CD4-positive, CD25-positive, alpha-beta regulatory T cell (primary cell): ENCODE measurements around the gene GSPT1. TPM values are rescaled to one million over a fixed set of nuclear protein-coding genes. Genes with fewer than 3 reads are reported as not detected.
"Not testable (repeated sequence)": the region's sequence is repeated elsewhere in the genome, so short reads cannot be mapped to it uniquely, and the experiment has no call there.

Source experiments
- ATAC-seq, 2 donors: fragments of 150-1000 bp; cut with Tn5 transposase; one replicate each; pipeline ENCODE4 v1.10.0; 2021; ENCODE audit warnings: low read depth in 2 of 2, moderate number of reproducible peaks in 2 of 2, moderate library complexity in 1 of 2
- DNase-seq, 3 donors: peaks; one replicate each; pipeline versions ENCODE4 v3.0.0 to v3.0.0-alpha.2; 2012 to 2022; ENCODE audit warnings: mixed read lengths in 1 of 3
- H3K27ac ChIP-seq: one replicate; pipeline ENCODE4 v1.7.0; 2013; ENCODE audit warnings: mild to moderate bottlenecking, low read length; ENCODE audit not compliant: insufficient read depth, poor library complexity, severe bottlenecking
- H3K27me3 ChIP-seq: one replicate; pipeline ENCODE4 v1.7.0; 2013; ENCODE audit warnings: low read length; ENCODE audit not compliant: control insufficient read depth, insufficient read depth
- H3K36me3 ChIP-seq: one replicate; pipeline ENCODE4 v1.7.0; 2013; ENCODE audit warnings: mild to moderate bottlenecking, low read length, moderate library complexity; ENCODE audit not compliant: control insufficient read depth, insufficient read depth
- H3K4me1 ChIP-seq: 2 replicates; pipeline ENCODE4 v1.7.0; 2013; ENCODE audit warnings: mild to moderate bottlenecking, low read length; ENCODE audit not compliant: insufficient read depth, control insufficient read depth, poor library complexity, severe bottlenecking
- H3K4me3 ChIP-seq: one replicate; pipeline ENCODE4 v1.7.0; 2013; ENCODE audit warnings: low read depth, mild to moderate bottlenecking, low read length, moderate library complexity
- H3K9me3 ChIP-seq, 2 experiments: 1 replicate in 1 of 2; 2 replicates in 1 of 2; pipeline ENCODE4 v1.7.0; 2013; ENCODE audit warnings: low read length in 2 of 2, mild to moderate bottlenecking in 1 of 2, moderate library complexity in 1 of 2; ENCODE audit not compliant: control insufficient read depth in 2 of 2
- H3K27ac Mint-ChIP-seq, 3 donors: one replicate each; pipeline ENCODE4 v1.8.0; 2020 to 2022; ENCODE audit warnings: mild to moderate bottlenecking in 3 of 3, mixed read lengths in 3 of 3, moderate library complexity in 2 of 3
- H3K27me3 Mint-ChIP-seq: one replicate; pipeline ENCODE4 v1.8.0; 2022; ENCODE audit warnings: mild to moderate bottlenecking, mixed read lengths
- H3K36me3 Mint-ChIP-seq: one replicate; pipeline ENCODE4 v1.8.0; 2020; ENCODE audit warnings: mixed read lengths
- H3K4me1 Mint-ChIP-seq, 4 donors: one replicate each; pipeline ENCODE4 v1.8.0; 2020 to 2022; ENCODE audit warnings: mixed read lengths in 4 of 4, mild to moderate bottlenecking in 1 of 4
- H3K4me3 Mint-ChIP-seq, 4 donors: one replicate each; pipeline ENCODE4 v1.8.0; 2020 to 2022; ENCODE audit warnings: mild to moderate bottlenecking in 4 of 4, mixed read lengths in 4 of 4, moderate library complexity in 3 of 4
- H3K9me3 Mint-ChIP-seq, 7 donors: one replicate each; pipeline ENCODE4 v1.8.0; 2020 to 2022; ENCODE audit warnings: mixed read lengths in 7 of 7, mild to moderate bottlenecking in 3 of 7, moderate library complexity in 2 of 7
- polyA plus RNA-seq, 4 donors: library from polyadenylated mRNA; unstranded; fragments of 300-500 nt; fragmentation: Illumina TruSeq; gene quantifications; one replicate each; pipeline ENCODE4 v1.2.3, GENCODE V29; 2021
- total RNA-seq: library from RNA; stranded (reverse); gene quantifications from one replicate; pipeline ENCODE4 v1.2.3, GENCODE V29; 2022

The GSPT1 gene
- total and polyA plus RNA-seq, 5 donors from 2014 or later, result 93.2 to 177 (median 103) TPM

- H3K9me3 Mint-ChIP-seq, result no peaks in the 10 kb centered on the region
- peaks cover 0 to 2% (median 0%) of the 10 kb centered on the region in 4 donors for H3K4me1 Mint-ChIP-seq
- H3K27ac ChIP-seq, result no peak overlapping the region
- DNase-seq (no peak), ATAC-seq (no peak)
- H3K27me3 Mint-ChIP-seq, result peaks cover 23% of the 10 kb centered on the region
- H3K36me3 ChIP-seq, result no peaks in the 10 kb centered on the region
- no peaks in the 10 kb centered on the region for H3K9me3 ChIP-seq
- peak overlapping the region in 1 of 3 donors; percentile 63 for H3K27ac Mint-ChIP-seq
- no peak overlapping the region for H3K4me3 Mint-ChIP-seq
- peaks cover 4% of the 10 kb centered on the region for H3K36me3 Mint-ChIP-seq
- no peaks in the 10 kb centered on the region for H3K27me3 ChIP-seq
- H3K4me3 ChIP-seq, result no peak overlapping the region
- no peaks in the 10 kb centered on the region for H3K4me1 ChIP-seq
Measured at GRCh38 chr16:11955713-11956123, 40.0 kb upstream of the GSPT1 start.

GRCh38 chr16:11953576-11953975 lies 37.8 kb upstream of the GSPT1 start:
- H3K4me3 ChIP-seq, H3K27ac ChIP-seq, H3K4me3 Mint-ChIP-seq, H3K9me3 Mint-ChIP-seq, H3K27me3 ChIP-seq, DNase-seq, H3K36me3 Mint-ChIP-seq, ATAC-seq, H3K4me1 Mint-ChIP-seq, H3K27ac Mint-ChIP-seq, H3K36me3 ChIP-seq, H3K9me3 ChIP-seq, H3K4me1 ChIP-seq: not testable (repeated sequence)
- peaks cover 15% of the 10 kb centered on the region for H3K27me3 Mint-ChIP-seq

DNA sequence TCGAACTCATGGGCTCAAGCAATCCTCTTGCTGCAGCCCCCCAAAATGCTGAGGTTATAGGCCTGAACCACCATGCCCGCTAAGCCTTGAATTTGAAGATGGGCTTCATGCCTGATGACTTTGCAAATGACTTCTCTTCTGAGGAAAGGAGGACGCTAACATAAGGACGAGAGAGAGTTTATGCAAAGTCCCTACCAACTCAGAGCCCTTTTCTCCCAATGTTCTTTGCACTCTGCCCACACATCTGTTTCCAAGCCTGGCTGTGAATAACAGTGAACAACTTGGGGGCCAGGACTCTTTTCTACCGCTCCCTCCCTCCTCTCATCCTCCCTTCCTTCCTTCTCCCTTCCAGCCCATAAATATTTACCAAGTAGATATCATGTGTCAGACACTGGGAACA lies 34.6 kb upstream of the GSPT1 start:
- Mint-ChIP-seq H3K9me3 (no peaks in the 10 kb centered on the region), H3K36me3 (no peaks in the 10 kb centered on the region), H3K4me3 (peak overlapping the region in 1 of 4 donors; percentile 30), H3K4me1 (no peaks in the 10 kb centered on the region), H3K27ac (no peak overlapping the region), H3K27me3 (peaks cover 4% of the 10 kb centered on the region)
- no peak for ATAC-seq
- no peak overlapping the region for H3K27ac ChIP-seq
- H3K36me3 ChIP-seq, result no peaks in the 10 kb centered on the region
- no peaks in the 10 kb centered on the region for H3K4me1 ChIP-seq
- no peak overlapping the region for H3K4me3 ChIP-seq
- DNase-seq, result no peak
- H3K27me3 ChIP-seq, result no peaks in the 10 kb centered on the region
- no peaks in the 10 kb centered on the region for H3K9me3 ChIP-seq

GRCh38 chr16:11949527-11949926 lies 33.8 kb upstream of the GSPT1 start:
- H3K36me3 ChIP-seq, result no peaks in the 10 kb centered on the region
- H3K4me1 ChIP-seq, result no peaks in the 10 kb centered on the region
- no peak overlapping the region for H3K27ac ChIP-seq
- Mint-ChIP-seq H3K27me3 (peaks cover 4% of the 10 kb centered on the region), H3K4me3 (no peak overlapping the region), H3K27ac (no peak overlapping the region), H3K4me1 (no peaks in the 10 kb centered on the region), H3K9me3 (no peaks in the 10 kb centered on the region), H3K36me3 (no peaks in the 10 kb centered on the region)
- H3K4me3 ChIP-seq, result no peak overlapping the region
- H3K27me3 ChIP-seq, result no peaks in the 10 kb centered on the region
- no peaks in the 10 kb centered on the region for H3K9me3 ChIP-seq
- DNase-seq, result peak in 1 of 3 donors; percentile 39
- no peak for ATAC-seq

DNA sequence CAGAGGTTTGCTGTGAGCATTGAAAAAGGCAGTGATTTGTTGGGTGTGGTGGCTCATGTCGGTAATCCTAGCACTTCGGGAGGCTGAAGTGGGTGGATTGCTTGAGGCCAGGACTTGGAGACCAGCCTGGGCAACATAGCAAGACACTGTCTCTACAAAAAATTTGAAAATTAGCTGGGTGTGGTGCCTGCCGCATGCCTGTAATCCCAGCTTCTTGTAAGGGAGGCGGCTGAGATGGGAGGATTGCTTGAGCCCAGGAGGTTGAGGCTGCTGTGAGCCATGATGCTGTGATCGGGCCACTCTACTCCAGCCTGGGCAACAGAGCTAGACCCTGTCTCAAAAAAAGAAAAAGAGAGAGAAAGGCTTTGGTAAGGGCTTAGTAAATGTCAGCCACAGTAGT lies 33.1 kb upstream of the GSPT1 start:
- Mint-ChIP-seq H3K9me3 (no peaks in the 10 kb centered on the region), H3K36me3 (no peaks in the 10 kb centered on the region), H3K4me3 (no peak overlapping the region), H3K4me1 (no peaks in the 10 kb centered on the region), H3K27ac (no peak overlapping the region), H3K27me3 (peaks cover 4% of the 10 kb centered on the region)
- H3K4me1 ChIP-seq, result no peaks in the 10 kb centered on the region
- H3K27ac ChIP-seq, result no peak overlapping the region
- no peaks in the 10 kb centered on the region for H3K36me3 ChIP-seq
- H3K9me3 ChIP-seq, result no peaks in the 10 kb centered on the region
- H3K4me3 ChIP-seq, result no peak overlapping the region
- no peaks in the 10 kb centered on the region for H3K27me3 ChIP-seq
- DNase-seq (no peak), ATAC-seq (no peak)

- Histone ChIP-seq H3K27me3 (no peaks in the 10 kb centered on the region), H3K4me3 (no peak overlapping the region), H3K27ac (no peak overlapping the region), H3K36me3 (no peaks in the 10 kb centered on the region), H3K9me3 (no peaks in the 10 kb centered on the region), H3K4me1 (no peaks in the 10 kb centered on the region)
- H3K27ac Mint-ChIP-seq, result no peak overlapping the region
- no peaks in the 10 kb centered on the region for H3K4me1 Mint-ChIP-seq
- no peaks in the 10 kb centered on the region for H3K36me3 Mint-ChIP-seq
- H3K27me3 Mint-ChIP-seq, result peaks cover 4% of the 10 kb centered on the region
- no peaks in the 10 kb centered on the region for H3K9me3 Mint-ChIP-seq
- no peak for DNase-seq
- ATAC-seq, result no peak
- no peak overlapping the region for H3K4me3 Mint-ChIP-seq
Measured at GRCh38 chr16:11946433-11946832, 30.7 kb upstream of the GSPT1 start.

- H3K4me1 Mint-ChIP-seq, DNase-seq, H3K27ac Mint-ChIP-seq, H3K4me1 ChIP-seq, H3K27me3 Mint-ChIP-seq, H3K36me3 ChIP-seq, H3K4me3 ChIP-seq, H3K36me3 Mint-ChIP-seq, H3K27ac ChIP-seq, H3K4me3 Mint-ChIP-seq, H3K9me3 ChIP-seq, ATAC-seq, H3K27me3 ChIP-seq, H3K9me3 Mint-ChIP-seq: not testable (repeated sequence)
Measured at GRCh38 chr16:11941945-11942344, 26.2 kb upstream of the GSPT1 start, which contains the start of gene NPIPB2. NPIPB2 (minus strand) TSS chr16:11942045; CDS start chr16:11942045, 0 bp downstream.

- not testable (repeated sequence) for H3K4me1 Mint-ChIP-seq, H3K27ac Mint-ChIP-seq, H3K9me3 Mint-ChIP-seq, H3K4me3 Mint-ChIP-seq, H3K4me1 ChIP-seq, H3K27me3 Mint-ChIP-seq, H3K27me3 ChIP-seq, H3K9me3 ChIP-seq, H3K36me3 Mint-ChIP-seq, DNase-seq, H3K27ac ChIP-seq, ATAC-seq, H3K4me3 ChIP-seq, H3K36me3 ChIP-seq
Measured at GRCh38 chr16:11927350-11927749, 11.6 kb upstream of the GSPT1 start.
